GM18520 (cell line): ENCODE results near the gene SGMS1.

Experiments used
- ATAC-seq: cut with Tn5 transposase; IDR thresholded peaks from one replicate; pipeline ENCODE4 v1.9.1; 2021; ENCODE audit not compliant: unreplicated experiment

The SGMS1 gene

DNA sequence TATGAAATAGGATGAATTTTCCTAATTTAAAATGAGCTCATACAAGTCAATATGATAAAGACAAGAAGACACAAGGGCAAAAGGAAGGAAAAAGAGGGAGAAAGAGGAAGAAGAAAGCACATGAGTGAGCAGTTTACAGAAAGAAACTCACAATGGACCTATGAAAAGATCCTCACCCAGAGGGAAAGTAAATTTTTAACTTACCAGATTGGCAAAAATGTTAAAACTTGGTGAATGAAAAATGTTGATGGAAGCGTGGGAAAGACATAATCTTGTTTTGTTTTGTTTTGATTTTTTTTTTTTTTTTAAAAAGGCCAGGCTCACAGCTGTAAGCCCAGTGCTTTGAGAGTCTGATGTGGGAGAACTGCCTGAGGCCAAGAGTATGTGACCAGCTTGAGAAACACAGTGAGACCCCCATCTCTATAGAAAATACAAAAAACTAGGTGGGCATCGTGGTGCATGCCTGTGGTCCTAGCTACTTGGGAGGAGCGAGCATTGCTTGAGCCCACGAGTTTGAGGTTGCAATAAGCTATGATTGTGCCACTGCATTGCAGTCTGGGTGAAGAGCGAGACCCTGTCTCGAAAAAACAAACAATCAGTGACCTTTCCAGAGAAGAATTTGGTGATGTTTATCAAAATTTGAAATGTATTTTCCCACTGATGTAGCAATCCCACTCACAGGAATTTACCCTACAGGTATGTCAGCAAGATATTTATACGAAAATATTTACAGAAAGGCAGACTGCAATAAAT, 219.6 kb downstream of the SGMS1 start:
- no peak for ATAC-seq

DNA sequence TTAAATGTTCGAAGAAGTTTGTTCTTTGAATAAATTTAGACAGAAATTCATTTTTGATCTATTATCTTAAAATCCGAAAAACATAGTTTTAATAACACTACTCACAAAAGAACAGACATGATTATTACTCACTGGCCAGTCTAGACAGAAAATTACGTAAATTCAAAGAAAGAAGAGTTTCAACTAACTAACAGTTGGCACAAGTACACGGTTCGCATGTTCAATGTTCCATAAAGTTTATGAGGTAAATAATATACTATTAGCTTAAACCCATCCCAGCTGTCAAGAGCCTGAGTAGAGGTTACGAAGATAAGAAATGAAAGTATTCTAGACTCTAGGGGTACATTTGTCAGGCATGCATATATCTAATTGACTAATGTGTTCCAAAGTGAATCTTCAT, 220.7 kb downstream of the SGMS1 start:
- ATAC-seq = no peak

DNA sequence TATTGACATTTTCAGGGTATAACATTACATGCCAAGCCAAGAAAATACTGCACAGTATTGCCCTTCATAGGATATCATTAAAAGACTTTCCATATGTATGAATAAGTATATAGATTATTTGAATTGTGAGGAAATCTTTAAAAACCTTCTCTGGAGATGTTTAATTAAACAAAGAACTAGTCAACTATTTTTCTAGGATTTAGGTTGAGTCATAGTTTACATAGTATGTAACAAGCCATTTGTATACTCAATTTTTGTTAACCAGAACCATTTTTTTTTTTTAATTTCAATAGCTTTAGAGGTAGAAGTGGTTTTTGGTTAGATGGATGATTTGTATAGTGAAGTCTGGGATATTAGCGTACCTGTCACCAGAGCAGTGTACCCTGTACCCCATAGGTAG, 221.3 kb downstream of the SGMS1 start:
- no peak for ATAC-seq

DNA sequence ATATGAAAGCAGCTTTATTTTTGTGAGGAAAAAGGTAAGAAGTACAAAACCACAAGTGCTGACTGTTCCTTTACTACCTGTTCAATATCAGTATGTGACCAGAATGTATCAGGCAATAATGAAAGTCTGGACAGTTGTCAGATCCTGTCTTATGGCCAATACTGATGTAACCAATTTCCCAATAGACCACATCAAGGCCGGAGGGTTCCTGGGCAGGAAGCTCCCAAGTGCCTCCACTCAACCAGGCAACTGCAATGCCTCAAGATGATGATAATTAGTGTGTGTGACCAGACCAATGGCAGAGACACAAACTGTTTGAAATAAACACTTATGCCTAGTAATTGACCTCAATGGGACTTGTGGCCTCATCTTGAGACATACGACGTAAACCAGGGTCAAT, 223.1 kb downstream of the SGMS1 start:
- ATAC-seq = no peak

DNA sequence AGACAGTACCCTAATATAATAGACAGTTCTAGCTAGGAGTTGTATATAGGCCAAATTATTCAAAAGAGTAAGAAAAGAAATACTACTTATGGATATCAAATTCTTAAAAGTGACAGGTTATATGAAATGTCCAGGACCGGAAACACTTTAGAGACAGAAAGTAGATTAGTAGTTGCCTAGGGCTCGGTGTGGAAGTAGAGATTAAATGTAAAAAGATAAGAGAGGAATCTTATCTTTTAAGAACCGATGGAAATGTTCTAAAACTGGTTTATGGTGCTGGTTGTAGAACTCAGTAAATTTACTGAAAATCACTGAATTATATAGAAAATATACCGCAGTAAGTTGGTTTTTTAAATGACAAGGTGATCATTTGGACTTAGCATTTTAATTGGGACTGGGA, 224.9 kb downstream of the SGMS1 start:
- no peak for ATAC-seq

DNA sequence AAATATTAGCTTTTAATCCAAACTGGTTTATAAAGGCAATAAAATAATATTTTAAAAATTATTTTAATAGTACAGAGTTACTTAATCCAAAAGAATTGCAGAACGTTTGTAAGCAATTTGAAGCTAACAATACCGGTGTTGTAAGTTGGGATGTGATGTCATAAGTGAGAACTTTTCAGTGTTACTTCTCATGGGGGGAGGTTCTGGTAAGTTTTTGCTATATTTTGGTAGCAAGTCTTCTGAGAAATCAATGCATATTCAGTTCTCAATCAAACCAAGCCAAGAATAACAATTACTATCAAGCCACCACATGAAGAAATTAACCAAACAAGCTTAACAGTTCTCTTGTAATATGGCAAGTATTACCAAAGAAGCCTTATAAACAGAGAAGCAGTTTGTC, 225.4 kb downstream of the SGMS1 start:
- ATAC-seq = no peak

DNA sequence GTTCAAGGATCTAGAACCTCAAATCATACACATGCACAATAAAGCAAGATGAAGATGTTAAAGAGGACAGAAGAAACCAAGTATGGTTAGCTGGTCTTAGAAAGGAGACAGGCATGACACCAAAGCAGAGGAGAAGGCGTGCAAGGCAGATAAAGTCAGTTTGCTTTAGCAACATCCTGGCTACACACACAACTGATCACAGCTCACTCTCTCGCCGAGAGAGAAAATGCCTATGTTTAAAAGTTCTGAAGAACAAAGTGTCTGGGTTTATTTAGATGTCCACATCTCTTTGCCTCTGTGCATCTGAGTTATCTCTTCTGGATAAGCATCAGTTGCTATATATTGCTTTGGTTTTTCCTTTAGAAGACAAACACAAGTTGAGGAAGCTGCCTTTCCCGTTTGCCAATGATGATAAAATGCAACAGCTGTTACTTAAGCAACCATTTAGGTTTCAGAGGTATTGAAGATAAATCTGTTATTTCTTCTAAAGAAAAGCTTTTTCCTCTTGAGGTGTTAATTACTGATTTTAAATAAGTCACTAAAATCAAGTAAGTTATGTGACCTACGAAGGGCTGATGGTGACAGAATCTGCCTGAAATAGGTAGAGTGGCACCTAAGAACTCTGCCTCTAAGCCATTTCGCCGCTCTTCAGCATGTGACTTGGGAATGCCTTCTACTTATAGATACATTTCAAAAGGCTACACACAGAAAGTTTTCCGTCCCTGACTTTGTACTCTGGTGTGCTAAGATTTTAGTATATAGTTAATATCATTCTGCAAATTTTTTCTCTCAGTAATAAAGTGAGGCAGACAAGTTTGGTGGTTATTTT, 226.2 kb downstream of the SGMS1 start:
- ATAC-seq = peak; percentile 13

DNA sequence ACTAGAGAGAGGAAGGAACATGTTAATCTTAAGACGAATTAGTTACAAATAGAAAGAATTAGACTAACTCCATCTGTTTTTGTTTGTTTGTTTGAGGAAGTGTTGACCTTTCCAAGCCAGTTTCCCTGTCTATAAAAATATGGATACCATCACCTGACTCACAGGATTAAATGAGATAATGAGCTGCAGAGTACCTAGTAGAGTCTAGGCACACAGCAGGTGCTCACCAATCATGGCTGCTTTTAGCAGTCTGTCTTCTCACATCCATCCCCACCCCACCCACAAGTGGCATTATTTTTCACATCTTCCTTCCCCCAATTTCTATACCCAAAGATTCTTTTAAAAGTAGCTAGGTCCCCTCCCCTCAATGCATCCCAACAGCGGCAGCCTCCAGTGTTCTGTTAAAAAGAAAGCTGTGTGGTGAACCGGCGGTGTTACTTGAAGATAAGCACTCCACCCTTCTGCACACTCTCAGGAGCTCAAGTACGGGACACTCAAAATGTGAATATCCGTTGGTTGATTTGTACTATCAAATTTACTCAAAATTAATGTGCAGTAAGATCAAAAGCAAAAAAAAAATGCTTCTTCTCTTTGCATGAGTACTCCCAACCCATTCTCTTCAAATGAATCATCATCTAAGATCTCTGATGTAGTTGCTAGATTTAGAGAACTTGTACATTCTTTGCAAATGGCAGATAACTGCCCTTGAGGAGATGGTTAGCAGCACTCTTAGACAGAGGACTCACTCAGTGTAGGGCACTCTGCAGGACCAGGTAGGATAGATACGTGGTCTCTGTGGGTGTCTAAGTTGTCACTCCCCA, 227.1 kb downstream of the SGMS1 start:
- peak; percentile 41 for ATAC-seq

DNA sequence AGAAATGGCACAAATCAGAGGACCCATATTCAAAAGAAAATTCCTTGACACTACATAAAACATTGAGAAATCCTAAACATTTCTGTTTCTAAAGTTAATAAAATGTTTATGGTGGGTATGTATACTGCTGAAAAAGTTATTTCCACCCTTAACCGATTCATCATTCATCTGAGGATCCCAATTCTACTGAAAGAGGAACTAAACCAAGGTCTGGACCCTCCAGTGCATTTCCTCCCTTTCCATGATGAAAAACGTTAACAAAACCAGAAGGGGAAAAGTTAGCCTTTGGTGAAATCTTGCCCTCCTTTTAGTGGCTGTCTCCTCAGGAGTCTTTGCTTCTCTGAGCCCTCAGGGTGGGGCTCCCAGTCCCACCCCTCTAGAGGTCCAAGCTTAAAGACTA, 227.9 kb downstream of the SGMS1 start:
- no peak for ATAC-seq

DNA sequence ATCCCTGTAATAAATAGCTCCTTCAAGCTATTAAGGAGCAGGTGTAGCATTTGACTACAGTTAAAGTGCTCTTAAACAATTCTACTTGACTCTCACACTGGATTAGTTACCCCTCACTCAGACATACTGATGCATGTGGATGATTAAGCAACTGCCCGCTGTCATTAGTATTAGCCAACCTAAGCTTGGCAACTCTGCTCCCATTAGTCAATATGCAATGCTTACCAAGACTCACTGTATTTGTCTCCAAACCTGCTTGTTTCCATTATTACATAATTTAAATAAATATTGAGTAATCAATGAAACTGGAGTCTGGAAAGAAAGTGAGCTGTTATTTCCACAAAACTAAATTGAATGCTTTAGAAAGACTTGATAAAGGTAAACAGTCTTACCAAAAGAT, 228.5 kb downstream of the SGMS1 start:
- no peak for ATAC-seq

DNA sequence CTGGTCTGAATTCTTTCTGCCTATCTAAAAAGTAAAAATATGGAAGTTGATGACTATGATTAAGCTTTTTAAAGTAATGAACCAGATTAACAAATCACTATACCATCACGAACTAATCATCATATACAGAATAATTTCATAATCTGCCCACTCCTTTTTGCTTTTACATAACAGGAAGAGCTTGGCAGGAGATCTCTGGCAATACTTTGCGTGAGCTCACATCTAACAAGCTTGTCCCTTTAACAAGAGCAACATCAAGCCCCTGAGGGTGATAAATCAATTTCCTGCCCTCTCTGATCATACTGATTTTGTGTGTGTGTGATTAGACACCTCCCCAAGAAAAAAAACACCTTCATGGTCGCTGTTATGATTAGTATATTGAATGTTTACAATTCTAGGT, 228.9 kb downstream of the SGMS1 start:
- no peak for ATAC-seq

DNA sequence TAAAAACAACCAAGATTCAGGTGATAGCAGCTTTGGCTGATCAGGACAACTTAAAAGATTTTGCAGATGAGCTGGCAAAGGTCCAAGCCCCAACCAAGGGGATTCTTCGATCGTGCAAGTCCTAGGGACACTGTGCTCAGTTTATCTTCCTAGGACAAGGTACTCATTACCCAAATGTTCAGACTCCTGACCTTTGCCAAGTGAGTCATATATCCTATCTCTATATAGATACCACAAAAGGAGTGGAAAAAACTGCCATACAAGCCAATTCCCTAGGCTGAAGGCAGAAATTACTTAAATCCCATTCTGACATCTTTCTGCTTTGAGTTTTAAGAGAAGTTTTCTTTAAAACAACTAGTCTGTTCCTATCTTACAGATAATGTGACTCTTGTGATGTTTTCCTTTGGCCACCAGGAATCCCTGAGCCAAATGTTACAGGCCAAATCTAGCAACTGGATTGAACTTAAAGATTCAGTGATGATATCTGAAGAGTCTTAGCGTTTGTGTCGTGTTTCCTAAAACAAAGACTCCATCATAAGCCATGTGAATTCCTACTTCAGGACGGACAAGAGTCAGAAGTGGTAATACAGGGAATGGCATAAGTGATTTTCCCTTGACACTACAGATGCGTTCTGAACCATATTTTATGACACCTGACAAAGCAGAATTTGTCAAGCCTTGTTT, 229.8 kb downstream of the SGMS1 start:
- ATAC-seq = no peak

DNA sequence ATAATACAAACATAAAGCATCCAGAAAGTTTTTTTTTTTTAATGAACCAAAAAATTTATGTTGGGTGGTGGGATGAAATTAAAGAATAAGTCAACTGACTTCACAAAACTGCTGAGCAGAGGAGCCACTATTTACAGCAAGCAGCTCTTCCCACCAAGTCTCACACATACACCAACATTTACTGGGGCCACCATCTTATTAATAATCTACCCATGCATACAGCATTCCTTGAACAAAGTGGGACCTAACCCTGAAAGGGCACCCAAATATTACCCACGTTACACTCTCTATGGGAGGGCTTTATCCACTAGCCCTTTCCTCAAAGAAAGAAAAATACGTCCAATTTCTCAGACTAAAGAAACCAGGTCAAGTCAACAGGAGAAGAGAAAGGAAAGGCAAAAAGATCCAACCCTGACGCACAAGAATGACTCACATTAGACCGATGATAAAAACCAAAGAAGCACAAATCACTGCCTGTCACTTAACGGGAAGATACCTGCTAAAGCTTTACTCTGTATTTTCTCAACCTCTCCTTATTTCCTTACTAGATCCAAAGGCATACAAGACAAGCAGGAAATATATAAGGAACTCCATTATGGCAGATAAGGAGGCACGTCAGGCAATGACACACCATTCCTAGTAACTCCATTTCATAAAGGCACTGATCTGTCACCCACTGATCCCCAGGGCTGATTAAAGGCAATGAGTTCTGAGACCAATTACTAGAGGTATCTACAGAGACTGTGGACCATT, 230.6 kb downstream of the SGMS1 start:
- no peak for ATAC-seq

DNA sequence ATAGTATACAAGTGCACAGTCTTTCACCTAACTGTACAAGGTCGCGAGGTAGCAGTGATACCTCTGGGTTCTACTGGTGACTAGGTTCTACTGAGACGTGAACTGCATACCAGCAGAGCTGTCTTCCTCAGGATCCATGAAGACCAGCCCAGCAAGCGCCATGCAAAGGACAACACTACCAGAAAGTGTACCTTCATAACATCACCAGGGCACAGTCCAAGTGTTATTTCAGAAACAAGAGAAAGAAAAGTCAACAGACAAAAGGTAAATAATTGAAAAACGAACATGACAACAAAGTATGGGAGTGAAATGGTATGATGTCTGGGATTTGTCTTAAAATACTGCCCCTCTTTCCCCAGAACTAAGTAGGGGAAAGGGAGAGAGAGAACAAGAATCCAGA, 231.3 kb downstream of the SGMS1 start:
- no peak for ATAC-seq

DNA sequence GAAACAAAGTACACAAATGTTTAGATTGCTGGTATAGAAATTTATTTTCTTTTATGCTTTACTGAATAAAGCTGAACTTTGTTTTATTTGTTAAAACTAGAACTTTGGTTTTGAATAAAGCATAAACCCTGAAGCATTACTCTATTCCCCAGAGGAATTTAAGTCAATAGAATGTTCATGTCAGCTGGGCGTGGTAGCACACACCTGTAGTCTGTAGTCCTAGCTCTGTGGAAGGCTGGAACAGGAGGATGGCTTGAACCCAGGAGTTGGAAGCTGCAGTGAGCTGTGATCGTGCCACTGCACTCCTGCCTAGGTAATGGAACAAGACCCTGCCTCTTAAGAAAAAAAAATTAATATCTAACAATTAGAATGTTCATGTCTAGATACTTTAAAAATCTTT, 233.5 kb downstream of the SGMS1 start:
- no peak for ATAC-seq

DNA sequence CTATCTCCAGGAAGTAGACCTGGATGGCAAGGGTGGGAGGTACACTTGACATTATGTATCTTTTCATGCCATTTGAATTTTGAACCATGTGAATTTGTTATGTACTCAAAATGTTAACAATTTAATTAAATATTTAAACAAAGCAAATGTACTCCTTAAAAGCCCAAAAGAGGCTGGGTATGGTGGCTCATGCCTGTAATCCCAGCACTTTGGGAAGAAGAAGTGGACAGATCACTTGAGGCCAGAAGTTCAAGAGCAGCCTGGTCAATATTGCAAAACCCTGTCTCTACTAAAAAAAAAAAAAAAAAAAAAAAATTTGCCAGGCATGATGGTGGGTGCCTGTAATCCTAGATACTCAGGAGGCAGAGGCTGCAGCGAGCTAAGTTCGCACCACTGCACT, 235.6 kb downstream of the SGMS1 start:
- ATAC-seq = no peak

DNA sequence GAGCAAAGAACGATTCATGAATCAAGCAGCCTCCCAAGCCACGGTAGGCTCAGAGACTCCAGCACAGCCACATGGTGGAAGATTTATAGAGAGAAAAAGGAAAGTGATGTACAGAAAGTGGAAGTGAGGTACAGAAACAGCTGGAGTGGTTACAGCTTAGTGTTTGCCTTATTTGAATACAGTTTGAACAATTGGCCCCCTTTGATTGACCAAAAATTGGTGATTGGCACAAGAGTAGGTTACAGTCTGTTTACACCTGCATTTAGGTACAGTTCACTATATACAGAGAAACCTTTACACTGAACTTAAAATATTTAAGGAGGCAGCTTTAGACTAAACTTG, 236.1 kb downstream of the SGMS1 start:
- ATAC-seq = peak; percentile 50

DNA sequence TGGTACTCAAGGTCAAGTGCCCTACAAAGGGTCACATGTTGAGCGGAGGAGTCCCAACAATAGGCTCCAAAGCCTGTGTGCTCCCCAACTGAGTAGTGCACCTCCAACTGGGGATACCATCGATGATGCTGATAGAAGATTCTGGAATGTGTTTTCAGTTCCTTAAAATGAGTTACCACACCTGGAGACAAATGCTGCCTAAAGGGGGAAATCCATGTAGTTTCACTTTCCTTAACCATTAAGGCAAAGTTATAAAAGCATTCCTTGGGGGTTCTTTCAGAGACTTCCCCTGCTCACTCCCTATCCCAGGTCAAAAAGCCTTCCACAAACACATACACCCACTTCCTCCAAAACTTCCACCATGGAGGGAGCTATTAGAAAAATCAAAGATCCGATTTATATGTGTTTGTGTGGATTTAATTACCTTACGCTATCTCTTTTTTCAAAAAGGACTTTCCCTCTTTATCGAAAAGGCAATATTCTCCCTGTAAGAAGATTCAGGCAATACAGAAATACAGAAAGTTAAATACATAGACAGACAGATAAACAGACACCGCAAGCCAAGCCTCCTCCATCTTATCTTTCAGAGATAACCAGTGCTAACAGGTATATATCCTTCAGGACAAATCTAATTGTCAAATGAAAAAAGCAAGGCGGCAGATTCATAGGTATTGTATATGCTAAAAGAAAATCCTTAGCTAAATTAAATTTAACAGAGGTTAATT, 236.6 kb downstream of the SGMS1 start:
- ATAC-seq = no peak

DNA sequence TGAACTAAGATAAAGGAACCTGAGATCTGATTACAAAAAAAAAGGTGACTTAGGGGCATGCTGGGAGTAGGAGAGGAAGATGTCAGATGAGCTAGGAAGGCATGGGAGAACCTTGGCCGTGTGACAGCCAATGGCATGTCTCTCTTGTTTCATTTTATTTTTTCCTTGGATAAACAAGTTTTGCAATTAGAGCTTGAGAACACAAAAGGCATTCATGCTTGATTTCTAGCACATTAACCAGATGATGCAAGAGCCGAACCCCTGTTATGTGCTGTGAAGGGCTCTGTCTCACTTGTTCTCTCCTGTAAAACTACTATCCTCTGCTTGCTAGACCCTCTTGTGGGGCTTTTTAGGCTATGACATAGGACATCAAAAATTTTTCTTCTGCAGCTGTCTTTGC, 238.1 kb downstream of the SGMS1 start:
- ATAC-seq = no peak

DNA sequence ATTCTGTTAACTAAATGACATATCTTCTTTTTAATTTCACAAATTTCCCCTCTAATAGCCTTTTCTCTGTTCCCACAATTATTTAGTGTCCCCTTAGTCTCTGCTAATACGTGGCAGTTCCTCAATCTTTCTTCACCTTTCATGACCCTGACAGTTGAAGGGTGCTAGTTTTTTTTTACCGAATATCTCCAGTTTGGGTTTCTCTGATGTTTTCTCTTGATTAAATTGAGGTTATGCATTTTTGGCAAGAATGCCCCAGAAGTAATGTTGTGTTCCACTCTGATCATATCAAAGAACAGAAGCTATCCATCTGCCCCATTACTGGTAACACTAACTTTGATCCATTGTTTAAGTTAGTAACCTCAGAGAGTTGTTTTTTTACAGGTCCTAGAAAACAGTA, 238.9 kb downstream of the SGMS1 start:
- ATAC-seq = no peak
